K562 (cell line): ENCODE results near the gene ATRNL1.

Experiments
- RFX1 ChIP-seq: fragments of 450-650 bp; IDR thresholded peaks from 2 replicates; pipeline ENCODE4 v1.6.1; 2016; ENCODE audit warnings: mild to moderate bottlenecking, moderate library complexity
- RFX5 ChIP-seq: IDR thresholded peaks from 2 replicates; pipeline ENCODE4 v1.6.1; 2011; ENCODE audit warnings: low read depth, mild to moderate bottlenecking, improper control_type of control experiment, low read length
- SIN3A ChIP-seq, 2 experiments: fragments of 150-350 bp in 1 of 2; IDR thresholded peaks; 2 replicates each; pipeline ENCODE4 v1.6.1; 2011 to 2016; ENCODE audit warnings: borderline replicate concordance in 2 of 2, low read depth in 2 of 2, low read length in 2 of 2, mild to moderate bottlenecking in 2 of 2, moderate library complexity in 2 of 2; ENCODE audit not compliant: control insufficient read depth in 1 of 2
- TF ChIP-seq, protein P1 (sequence below): sonication (generic); formaldehyde crosslinking; IDR thresholded peaks from 2 replicates; pipeline ENCODE4 v1.8.1; 2023; ENCODE audit warnings: mild to moderate bottlenecking, missing genetic modification reagents
- TF ChIP-seq, protein P2 (sequence below), 3 experiments: IDR thresholded peaks in 2 of 3; conservative IDR thresholded peaks in 1 of 3; 2 replicates each; pipeline ENCODE4 v1.5.1; 2011 to 2012; ENCODE audit warnings: low read length in 3 of 3, mild to moderate bottlenecking in 3 of 3, control low read depth in 2 of 3, improper control_type of control experiment in 1 of 3, inconsistent platforms in 1 of 3, low read depth in 1 of 3, mixed read lengths in 1 of 3, moderate library complexity in 1 of 3; ENCODE audit not compliant: insufficient read depth in 2 of 3
- TF ChIP-seq, protein P3 (sequence below): fragments of 200-800 bp; sonication (Bioruptor generic); IDR thresholded peaks from 2 replicates; pipeline ENCODE4 v1.6.1; 2016; ENCODE audit warnings: missing genetic modification characterization, missing compliant biosample characterization

DNA sequence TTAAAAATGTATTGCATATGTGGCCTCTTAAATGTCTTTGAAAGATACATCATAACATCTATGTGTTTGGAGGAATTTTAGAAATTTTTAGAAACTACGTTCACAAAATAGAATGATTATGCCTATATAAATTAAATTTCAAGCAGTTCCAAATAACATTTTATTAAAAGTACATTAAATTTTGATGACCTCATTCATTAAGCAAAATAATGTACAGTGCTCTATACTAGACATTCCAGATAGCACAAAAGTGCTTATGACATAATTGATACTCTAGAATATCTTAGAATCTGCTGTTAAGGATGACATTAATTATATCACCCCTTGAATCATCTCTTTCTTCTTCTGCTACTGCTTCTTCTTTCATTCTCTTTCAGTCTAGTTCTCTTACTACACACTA is 650.9 kb downstream of the ATRNL1 start:
- TF ChIP-seq, protein P1, sequence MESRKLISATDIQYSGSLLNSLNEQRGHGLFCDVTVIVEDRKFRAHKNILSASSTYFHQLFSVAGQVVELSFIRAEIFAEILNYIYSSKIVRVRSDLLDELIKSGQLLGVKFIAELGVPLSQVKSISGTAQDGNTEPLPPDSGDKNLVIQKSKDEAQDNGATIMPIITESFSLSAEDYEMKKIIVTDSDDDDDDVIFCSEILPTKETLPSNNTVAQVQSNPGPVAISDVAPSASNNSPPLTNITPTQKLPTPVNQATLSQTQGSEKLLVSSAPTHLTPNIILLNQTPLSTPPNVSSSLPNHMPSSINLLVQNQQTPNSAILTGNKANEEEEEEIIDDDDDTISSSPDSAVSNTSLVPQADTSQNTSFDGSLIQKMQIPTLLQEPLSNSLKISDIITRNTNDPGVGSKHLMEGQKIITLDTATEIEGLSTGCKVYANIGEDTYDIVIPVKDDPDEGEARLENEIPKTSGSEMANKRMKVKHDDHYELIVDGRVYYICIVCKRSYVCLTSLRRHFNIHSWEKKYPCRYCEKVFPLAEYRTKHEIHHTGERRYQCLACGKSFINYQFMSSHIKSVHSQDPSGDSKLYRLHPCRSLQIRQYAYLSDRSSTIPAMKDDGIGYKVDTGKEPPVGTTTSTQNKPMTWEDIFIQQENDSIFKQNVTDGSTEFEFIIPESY: no peak
- TF ChIP-seq RFX1 (no peak), RFX5 (no peak), SIN3A (IDR thresholded peaks at IDR 0.05; ENCODE audit: borderline replicate concordance in 2 of 2, control insufficient read depth in 1 of 2, low read depth in 2 of 2, low read length in 2 of 2) (no peak)
- TF ChIP-seq, protein P2, sequence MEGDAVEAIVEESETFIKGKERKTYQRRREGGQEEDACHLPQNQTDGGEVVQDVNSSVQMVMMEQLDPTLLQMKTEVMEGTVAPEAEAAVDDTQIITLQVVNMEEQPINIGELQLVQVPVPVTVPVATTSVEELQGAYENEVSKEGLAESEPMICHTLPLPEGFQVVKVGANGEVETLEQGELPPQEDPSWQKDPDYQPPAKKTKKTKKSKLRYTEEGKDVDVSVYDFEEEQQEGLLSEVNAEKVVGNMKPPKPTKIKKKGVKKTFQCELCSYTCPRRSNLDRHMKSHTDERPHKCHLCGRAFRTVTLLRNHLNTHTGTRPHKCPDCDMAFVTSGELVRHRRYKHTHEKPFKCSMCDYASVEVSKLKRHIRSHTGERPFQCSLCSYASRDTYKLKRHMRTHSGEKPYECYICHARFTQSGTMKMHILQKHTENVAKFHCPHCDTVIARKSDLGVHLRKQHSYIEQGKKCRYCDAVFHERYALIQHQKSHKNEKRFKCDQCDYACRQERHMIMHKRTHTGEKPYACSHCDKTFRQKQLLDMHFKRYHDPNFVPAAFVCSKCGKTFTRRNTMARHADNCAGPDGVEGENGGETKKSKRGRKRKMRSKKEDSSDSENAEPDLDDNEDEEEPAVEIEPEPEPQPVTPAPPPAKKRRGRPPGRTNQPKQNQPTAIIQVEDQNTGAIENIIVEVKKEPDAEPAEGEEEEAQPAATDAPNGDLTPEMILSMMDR (IDR thresholded peaks at IDR 0.05 in 2 of 3, conservative IDR thresholded peaks at IDR 0.05 in 1 of 3; ENCODE audit: insufficient read depth in 2 of 3, low read depth in 1 of 3, low read length in 3 of 3): no peak
- TF ChIP-seq, protein P3, sequence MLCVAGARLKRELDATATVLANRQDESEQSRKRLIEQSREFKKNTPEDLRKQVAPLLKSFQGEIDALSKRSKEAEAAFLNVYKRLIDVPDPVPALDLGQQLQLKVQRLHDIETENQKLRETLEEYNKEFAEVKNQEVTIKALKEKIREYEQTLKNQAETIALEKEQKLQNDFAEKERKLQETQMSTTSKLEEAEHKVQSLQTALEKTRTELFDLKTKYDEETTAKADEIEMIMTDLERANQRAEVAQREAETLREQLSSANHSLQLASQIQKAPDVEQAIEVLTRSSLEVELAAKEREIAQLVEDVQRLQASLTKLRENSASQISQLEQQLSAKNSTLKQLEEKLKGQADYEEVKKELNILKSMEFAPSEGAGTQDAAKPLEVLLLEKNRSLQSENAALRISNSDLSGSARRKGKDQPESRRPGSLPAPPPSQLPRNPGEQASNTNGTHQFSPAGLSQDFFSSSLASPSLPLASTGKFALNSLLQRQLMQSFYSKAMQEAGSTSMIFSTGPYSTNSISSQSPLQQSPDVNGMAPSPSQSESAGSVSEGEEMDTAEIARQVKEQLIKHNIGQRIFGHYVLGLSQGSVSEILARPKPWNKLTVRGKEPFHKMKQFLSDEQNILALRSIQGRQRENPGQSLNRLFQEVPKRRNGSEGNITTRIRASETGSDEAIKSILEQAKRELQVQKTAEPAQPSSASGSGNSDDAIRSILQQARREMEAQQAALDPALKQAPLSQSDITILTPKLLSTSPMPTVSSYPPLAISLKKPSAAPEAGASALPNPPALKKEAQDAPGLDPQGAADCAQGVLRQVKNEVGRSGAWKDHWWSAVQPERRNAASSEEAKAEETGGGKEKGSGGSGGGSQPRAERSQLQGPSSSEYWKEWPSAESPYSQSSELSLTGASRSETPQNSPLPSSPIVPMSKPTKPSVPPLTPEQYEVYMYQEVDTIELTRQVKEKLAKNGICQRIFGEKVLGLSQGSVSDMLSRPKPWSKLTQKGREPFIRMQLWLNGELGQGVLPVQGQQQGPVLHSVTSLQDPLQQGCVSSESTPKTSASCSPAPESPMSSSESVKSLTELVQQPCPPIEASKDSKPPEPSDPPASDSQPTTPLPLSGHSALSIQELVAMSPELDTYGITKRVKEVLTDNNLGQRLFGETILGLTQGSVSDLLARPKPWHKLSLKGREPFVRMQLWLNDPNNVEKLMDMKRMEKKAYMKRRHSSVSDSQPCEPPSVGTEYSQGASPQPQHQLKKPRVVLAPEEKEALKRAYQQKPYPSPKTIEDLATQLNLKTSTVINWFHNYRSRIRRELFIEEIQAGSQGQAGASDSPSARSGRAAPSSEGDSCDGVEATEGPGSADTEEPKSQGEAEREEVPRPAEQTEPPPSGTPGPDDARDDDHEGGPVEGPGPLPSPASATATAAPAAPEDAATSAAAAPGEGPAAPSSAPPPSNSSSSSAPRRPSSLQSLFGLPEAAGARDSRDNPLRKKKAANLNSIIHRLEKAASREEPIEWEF (CRISPR knock-in tag): no peak
